Measurements from ENCODE around the gene LDLRAP1. TPM values are rescaled to one million over a fixed set of nuclear protein-coding genes. Genes with fewer than 3 reads are reported as not detected.

Gene LDLRAP1
- total and polyA plus RNA-seq, 5 experiments from 2014 or later, result 361 to 877 (median 387) TPM

DNA sequence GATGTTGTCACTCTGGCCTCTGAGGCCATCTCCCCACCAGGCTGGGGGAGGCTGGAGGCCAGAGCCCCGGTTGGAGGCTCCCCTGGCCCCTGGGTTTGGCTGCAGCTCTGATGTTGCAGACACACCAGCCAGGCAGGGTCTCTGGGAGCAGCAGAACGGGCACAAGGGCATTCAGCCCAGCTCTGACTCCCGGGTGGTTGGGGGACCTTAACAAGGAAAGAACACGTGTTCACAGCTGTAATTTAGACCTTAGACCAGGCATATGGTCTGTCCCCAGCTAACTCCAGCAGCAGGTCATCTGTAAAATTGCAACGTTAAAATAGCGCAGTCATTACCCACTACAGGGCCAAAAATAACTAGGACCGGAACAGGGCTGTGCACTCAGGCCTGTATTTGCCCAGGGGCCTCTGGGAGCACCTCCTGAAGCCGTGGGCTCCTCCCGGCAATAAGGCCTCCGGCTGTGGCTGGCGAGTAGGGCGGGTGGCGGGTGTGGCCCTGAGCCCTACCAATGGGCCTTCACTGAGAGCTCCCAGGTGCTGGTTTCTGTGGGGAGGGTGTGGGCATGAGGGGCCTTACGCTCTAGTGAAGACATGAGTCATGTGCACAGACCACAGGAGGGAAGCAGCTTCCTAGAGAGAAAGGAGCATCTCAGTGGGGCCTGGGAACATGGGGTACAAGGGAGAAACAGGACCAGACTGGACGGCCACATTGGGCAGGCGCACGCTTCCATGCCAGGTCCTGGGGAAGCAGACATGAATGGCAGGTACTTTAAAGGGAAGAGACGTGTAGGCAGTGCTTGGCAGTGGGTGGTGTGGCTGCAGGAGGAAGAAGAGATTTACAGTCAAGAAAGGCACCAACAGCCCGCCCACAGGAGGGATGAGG is 6.1 kb downstream of the LDLRAP1 start:
- H3K27ac Mint-ChIP-seq, result peak overlapping the region; percentile 89 to 99 (median 96)
- ATAC-seq (peak; percentile 91 to 96), DNase-seq (peak in 9 of 10 donors; percentile 61 to 87 (median 70))
- POLR2A ChIA-PET, result interaction anchor here (0.7 to 28.6 kb wide), 9 partner anchors 11 to 302 kb away, joined by 3 to 1000 read pairs (median 4); partner anchors contain the start of gene RSRP1
- H3K36me3 Mint-ChIP-seq, result peaks cover 0 to 11% (median 6%) of the 10 kb centered on the region in 3 donors
- peaks cover 58 to 98% (median 94%) of the 10 kb centered on the region in 4 donors for H3K4me1 Mint-ChIP-seq
- no peaks in the 10 kb centered on the region for H3K9me3 Mint-ChIP-seq
- peak overlapping the region; percentile 73 to 99 (median 86) for H3K4me3 Mint-ChIP-seq
- H3K27me3 Mint-ChIP-seq, result no peaks in the 10 kb centered on the region

DNA sequence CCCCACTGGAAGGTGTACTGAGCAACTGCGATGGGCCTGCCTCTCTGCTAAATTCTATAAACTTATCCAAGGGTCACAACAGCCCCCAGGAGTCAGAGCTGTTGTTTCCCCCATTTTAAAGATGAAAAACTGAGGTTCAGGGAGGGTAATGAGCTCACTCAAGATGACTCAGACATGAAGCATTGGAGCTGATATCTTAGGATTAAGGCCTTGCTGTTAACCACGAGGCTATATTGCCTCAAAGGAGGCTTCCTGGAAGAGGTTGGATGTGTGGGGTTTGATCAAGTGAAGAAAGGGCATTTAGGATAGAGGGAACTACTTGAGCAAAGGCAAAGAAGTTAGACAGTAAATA is 6.7 kb downstream of the LDLRAP1 start:
- POLR2A ChIA-PET, result interaction anchor here (0.7 to 28.6 kb wide), 5 partner anchors 13 to 303 kb away, joined by 3 to 1000 read pairs (median 4); partner anchors contain the start of gene RSRP1
- Mint-ChIP-seq H3K4me1 (peaks cover 58 to 98% (median 94%) of the 10 kb centered on the region in 4 donors), H3K27ac (peak overlapping the region; percentile 89 to 99 (median 96)), H3K9me3 (no peaks in the 10 kb centered on the region), H3K27me3 (no peaks in the 10 kb centered on the region), H3K36me3 (peaks cover 0 to 14% (median 6%) of the 10 kb centered on the region in 3 donors), H3K4me3 (peak overlapping the region; percentile 73 to 99 (median 86))
- DNase-seq (no peak), ATAC-seq (no peak)

DNA sequence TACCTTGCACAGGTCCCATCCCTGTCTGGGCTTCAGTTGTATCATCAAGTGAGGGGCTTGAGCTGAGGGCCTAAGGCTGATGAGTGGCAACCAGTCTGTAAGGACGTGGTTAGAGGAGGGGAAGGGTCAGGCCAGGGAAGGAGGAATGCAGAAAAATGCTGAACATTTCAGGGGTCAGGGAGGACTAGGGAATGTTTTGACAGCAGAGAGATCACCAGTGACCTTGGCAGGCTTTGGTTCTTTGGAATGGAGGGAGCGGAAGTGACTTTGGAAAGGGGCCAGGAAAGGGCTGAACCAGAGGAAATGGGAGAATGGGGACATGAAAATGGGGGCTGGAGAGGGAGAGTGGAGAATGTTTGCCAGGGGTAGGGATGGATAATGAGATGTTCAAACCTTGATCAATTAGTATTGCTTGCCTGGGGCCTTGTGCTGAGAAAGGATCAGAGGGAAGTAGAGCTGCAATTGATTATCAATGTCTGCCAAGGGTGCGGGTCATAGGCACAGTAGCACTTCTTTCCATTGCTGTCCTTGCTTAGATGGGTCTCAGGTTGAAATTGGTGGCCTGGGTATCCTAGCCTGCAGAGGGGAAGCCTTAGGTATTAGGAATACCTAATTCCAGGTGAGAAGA is 7.4 kb downstream of the LDLRAP1 start:
- Mint-ChIP-seq H3K4me1 (peaks cover 55 to 98% (median 94%) of the 10 kb centered on the region in 4 donors), H3K9me3 (no peaks in the 10 kb centered on the region), H3K27ac (peak overlapping the region; percentile 89 to 99 (median 96)), H3K36me3 (peaks cover 0 to 14% (median 9%) of the 10 kb centered on the region in 3 donors), H3K4me3 (peak overlapping the region; percentile 73 to 99 (median 86)), H3K27me3 (no peaks in the 10 kb centered on the region)
- no peak for ATAC-seq
- POLR2A ChIA-PET, result interaction anchor here (0.9 to 28.6 kb wide), 3 partner anchors 5 to 30 kb away, joined by 4 to 1000 read pairs (median 1000); partner anchors contain the start of gene LDLRAP1
- peak in 1 of 10 donors; percentile 42 for DNase-seq

DNA sequence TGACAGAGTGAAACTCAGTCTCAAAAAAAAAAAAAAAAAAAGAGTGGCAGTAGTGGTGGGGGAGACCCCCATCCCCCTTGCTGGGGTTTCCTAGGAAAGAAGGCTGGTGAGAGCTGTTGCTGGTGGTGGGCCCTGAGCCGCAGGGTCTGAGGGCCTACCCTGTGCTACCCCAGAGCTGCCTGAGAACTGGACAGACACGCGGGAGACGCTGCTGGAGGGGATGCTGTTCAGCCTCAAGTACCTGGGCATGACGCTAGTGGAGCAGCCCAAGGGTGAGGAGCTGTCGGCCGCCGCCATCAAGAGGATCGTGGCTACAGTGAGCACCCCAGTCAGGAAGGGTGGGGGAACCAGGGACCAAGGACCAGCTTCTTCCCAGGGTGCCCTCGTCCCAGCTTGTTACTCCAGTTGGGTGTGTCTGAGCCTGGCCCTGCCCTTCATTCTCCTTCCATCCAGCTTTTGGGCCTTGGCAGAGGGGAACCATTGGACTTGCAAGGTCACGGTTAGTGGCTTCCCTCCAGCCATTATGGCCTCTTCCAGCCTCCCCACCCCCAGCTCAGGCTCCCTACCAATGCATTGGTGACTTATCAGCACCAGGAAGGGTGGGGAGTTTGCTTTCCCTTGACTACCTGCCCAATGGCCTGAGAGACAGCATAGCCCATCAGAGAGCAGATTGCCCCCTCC is 10.5 kb downstream of the LDLRAP1 start:
- H3K9me3 Mint-ChIP-seq, result no peaks in the 10 kb centered on the region
- DNase-seq (peak in 1 of 10 donors; percentile 59), ATAC-seq (no peak)
- POLR2A ChIA-PET, result interaction anchor here (0.6 to 28.6 kb wide), 3 partner anchors 8 to 919 kb away, joined by 3 to 1000 read pairs (median 1000); partner anchors contain the start of gene LDLRAP1
- H3K36me3 Mint-ChIP-seq, result peaks cover 0 to 27% (median 12%) of the 10 kb centered on the region in 3 donors
- peak overlapping the region; percentile 89 to 100 (median 95) for H3K27ac Mint-ChIP-seq
- H3K4me1 Mint-ChIP-seq, result peaks cover 57 to 100% (median 99%) of the 10 kb centered on the region in 4 donors
- no peaks in the 10 kb centered on the region for H3K27me3 Mint-ChIP-seq
- peak overlapping the region in 7 of 10 donors; percentile 54 to 99 (median 64) for H3K4me3 Mint-ChIP-seq

DNA sequence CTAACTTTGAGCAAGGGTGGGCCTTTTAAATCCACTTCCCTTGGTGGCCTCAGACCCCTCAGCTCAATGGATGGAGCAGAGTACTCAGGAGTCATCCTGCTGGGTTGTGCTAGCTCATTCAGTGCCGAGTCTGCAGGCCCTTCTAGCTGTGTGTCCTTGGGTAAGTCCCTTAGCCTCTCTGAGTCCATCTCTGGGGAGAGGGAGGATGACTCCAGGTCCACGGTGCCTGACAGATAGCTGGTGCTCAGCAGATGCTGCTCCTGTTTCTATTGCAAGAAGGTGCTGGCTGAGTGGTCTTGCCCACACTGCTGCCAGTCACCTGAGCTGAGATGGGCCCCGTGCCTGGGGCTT is 11.0 kb downstream of the LDLRAP1 start:
- H3K9me3 Mint-ChIP-seq, result no peaks in the 10 kb centered on the region
- H3K36me3 Mint-ChIP-seq, result peaks cover 0 to 33% (median 16%) of the 10 kb centered on the region in 3 donors
- no peaks in the 10 kb centered on the region for H3K27me3 Mint-ChIP-seq
- H3K4me3 Mint-ChIP-seq, result peak overlapping the region in 6 of 10 donors; percentile 48 to 99 (median 65)
- ATAC-seq (no peak), DNase-seq (no peak)
- peaks cover 60 to 100% (median 99%) of the 10 kb centered on the region in 4 donors for H3K4me1 Mint-ChIP-seq
- POLR2A ChIA-PET, result interaction anchor here (24.7 to 28.6 kb wide), 2 partner anchors 9 kb away, joined by 1000 read pairs; partner anchors contain the start of gene LDLRAP1
- peak overlapping the region; percentile 89 to 100 (median 95) for H3K27ac Mint-ChIP-seq

DNA sequence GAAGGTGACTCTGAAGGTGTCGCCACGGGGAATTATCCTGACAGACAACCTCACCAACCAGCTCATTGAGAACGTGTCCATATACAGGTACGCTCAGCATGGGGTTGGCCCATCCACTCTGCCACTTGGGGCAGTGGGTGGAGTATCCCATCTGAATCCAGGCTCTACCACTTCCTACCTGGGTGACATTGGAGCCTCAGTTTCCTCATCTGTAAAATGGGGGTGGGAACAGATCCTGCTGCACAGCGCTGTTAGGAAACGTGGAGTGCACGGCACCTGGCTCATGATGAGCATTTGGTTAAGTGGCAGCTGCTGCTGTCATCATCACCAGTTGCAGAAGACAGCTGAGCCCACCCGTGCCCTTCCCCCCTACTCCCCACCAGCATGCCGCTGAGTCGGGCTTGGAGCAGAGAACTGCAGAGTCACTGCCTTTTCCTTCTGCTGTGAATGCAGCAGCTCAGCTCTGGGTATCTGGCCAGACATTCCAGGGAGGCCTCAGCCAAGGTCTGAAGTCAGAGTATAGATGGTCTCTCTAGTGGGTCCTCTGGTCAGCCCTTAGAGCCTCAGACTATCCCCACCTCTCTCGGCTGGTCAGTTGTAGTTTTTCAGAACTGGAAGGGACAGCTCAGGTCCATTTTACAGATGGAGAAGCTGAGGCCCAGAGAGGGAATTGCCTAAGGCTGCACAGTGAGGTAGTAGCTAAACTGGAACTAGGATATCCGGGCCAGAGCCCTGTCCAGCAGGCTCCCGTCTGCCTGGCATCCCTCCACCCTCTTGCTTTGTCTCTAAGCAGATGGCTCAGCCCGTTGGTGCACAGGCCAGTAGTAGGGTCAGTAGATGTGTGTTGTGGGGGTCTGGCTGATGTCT is 11.7 kb downstream of the LDLRAP1 start:
- Mint-ChIP-seq H3K27me3 (no peaks in the 10 kb centered on the region), H3K4me3 (peak overlapping the region in 8 of 10 donors; percentile 37 to 99 (median 72)), H3K9me3 (no peaks in the 10 kb centered on the region), H3K36me3 (peaks cover 0 to 37% (median 16%) of the 10 kb centered on the region in 3 donors), H3K4me1 (peaks cover 57 to 100% (median 99%) of the 10 kb centered on the region in 4 donors), H3K27ac (peak overlapping the region; percentile 89 to 100 (median 95))
- DNase-seq, result no peak
- ATAC-seq, result no peak
- POLR2A ChIA-PET, result interaction anchor here (1.9 to 28.6 kb wide), 3 partner anchors 8 to 49 kb away, joined by 4 to 1000 read pairs (median 1000); partner anchors contain the start of gene LDLRAP1

DNA sequence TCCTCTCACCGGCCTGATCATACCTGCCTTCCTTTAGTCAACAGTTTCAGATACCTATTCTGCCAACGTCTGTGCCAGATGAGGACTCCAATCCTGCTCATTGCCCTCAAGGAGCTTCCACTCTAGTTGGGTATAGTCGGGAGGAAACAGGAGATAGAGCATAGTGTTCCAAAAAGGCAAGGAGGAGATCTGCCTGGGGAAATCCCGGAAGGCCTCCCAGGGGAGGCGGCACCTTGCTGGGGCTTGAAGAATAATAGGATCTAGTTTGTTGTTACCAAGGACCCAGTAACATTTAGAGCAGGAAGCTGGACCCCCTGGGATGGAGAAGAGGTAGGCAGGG is 12.3 kb downstream of the LDLRAP1 start:
- DNase-seq, result no peak
- POLR2A ChIA-PET, result interaction anchor here (1.4 to 28.6 kb wide), 4 partner anchors 7 to 264 kb away, joined by 4 to 1000 read pairs (median 502); partner anchors contain the start of genes LDLRAP1 and MTFR1L
- Mint-ChIP-seq H3K4me1 (peaks cover 51 to 100% (median 99%) of the 10 kb centered on the region in 4 donors), H3K27ac (peak overlapping the region; percentile 89 to 100 (median 95)), H3K27me3 (no peaks in the 10 kb centered on the region), H3K4me3 (peak overlapping the region; percentile 32 to 99 (median 70)), H3K9me3 (no peaks in the 10 kb centered on the region), H3K36me3 (peaks cover 0 to 37% (median 16%) of the 10 kb centered on the region in 3 donors)
- ATAC-seq, result no peak

DNA sequence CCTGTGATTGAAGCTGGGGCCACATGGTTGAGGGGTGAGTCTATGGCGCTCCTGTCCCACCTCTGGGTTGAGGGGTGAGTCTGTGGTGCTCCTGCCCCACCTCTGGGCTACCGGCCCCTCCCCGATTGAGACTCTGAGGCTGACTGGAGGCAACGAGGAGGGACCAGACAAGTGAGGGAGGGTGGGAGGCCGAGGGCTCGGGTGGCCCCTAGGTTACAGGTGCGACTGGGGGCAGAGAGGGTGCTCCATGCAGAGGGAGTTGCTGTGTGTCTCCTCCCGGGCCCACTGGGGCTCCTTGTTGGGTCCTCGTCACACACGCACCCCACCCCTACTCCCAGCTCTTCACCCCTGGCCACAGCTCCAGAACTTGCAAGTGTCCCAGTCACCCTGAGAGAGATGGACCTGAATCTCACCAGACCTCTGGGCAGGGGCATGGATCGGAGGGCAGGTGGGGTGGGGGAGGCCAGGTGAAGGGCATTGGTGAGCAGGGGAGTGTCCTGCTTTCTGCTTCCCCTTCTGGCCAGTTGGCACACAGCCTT is 12.8 kb downstream of the LDLRAP1 start:
- POLR2A ChIA-PET, result interaction anchor here (1.4 to 28.6 kb wide), 4 partner anchors 7 to 264 kb away, joined by 4 to 1000 read pairs (median 502); partner anchors contain the start of genes LDLRAP1 and MTFR1L
- Mint-ChIP-seq H3K4me3 (peak overlapping the region; percentile 19 to 99 (median 74)), H3K9me3 (no peaks in the 10 kb centered on the region), H3K27ac (peak overlapping the region; percentile 89 to 100 (median 95)), H3K27me3 (no peaks in the 10 kb centered on the region), H3K36me3 (peaks cover 0 to 37% (median 16%) of the 10 kb centered on the region in 3 donors), H3K4me1 (peaks cover 48 to 100% (median 99%) of the 10 kb centered on the region in 4 donors)
- ATAC-seq (peak; percentile 14 to 18), DNase-seq (peak in 1 of 10 donors; percentile 56)

DNA sequence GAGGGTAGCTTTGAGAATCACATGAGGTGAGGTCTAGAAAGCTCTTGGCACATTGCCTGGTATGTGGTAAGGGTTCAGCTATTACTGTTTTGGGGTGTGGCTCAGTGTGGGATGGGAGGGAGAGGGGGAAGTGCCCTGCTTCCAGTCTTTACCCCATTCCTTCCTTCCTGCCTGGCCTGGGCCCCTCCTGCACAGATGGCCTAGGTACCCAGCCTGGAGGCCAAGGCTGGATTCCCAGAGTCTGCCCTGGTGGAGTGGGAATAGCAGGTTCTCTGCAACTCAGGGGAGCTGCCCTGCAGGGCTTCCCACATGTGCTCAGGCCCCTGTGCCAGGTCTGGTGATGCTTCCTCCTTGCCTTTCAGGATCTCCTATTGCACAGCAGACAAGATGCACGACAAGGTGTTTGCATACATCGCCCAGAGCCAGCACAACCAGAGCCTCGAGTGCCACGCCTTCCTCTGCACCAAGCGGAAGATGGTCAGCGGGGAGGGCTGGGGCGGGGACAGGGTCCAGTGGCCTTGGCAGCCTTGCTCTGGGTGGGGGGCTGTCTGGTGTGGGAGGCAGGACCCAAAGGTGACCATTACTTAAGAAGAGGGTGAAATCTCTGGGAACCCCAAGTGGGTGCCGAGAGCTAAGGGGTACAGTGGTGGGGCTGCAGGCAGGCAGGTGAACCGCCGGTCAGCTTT is 13.5 kb downstream of the LDLRAP1 start:
- peak overlapping the region; percentile 93 to 100 (median 99) for H3K27ac Mint-ChIP-seq

DNA sequence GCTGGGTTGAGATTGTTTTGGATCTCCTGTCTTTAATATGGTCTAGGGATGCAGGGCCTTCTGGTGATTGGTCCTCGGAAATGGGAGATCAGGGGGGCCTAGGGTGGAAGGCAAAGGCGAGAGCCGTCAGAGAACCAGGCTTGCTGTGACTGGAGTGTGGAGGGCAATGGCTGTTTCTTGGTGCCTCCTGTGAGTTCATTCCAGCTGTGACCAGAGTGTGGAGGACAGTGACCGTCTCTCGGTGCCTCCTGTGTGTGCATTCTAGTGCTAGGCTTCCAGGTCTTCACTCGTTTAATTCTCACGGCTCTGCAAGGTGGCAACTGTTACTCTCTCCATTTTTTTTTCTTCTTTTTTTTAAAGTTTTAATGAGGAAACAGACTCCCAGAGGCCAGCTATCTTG is 14.1 kb downstream of the LDLRAP1 start:
- peak overlapping the region; percentile 93 to 100 (median 99) for H3K27ac Mint-ChIP-seq
- POLR2A ChIA-PET, result interaction anchor here (1.2 to 28.6 kb wide), 3 partner anchors 5 to 119 kb away, joined by 3 to 1000 read pairs (median 1000); partner anchors contain the start of gene LDLRAP1

More for the DNA sequence above, 13.5 kb downstream of the LDLRAP1 start:
- POLR2A ChIA-PET, result interaction anchor here (1.4 to 28.6 kb wide), 4 partner anchors 6 to 263 kb away, joined by 4 to 1000 read pairs (median 502); partner anchors contain the start of genes LDLRAP1 and MTFR1L
- Mint-ChIP-seq H3K9me3 (no peaks in the 10 kb centered on the region), H3K4me1 (peaks cover 47 to 100% (median 99%) of the 10 kb centered on the region in 4 donors), H3K36me3 (peaks cover 0 to 37% (median 16%) of the 10 kb centered on the region in 3 donors), H3K4me3 (peak overlapping the region; percentile 19 to 99 (median 71)), H3K27me3 (no peaks in the 10 kb centered on the region)
- DNase-seq, result peak in 6 of 10 donors; percentile 44 to 77 (median 64)
- ATAC-seq, result peak; percentile 47 to 58

More for the DNA sequence above, 14.1 kb downstream of the LDLRAP1 start:
- peak overlapping the region in 9 of 10 donors; percentile 48 to 99 (median 70) for H3K4me3 Mint-ChIP-seq
- H3K4me1 Mint-ChIP-seq, result peaks cover 48 to 100% (median 98%) of the 10 kb centered on the region in 4 donors
- ATAC-seq (no peak), DNase-seq (no peak)
- peaks cover under 1 to 38% (median 16%) of the 10 kb centered on the region in 3 donors for H3K36me3 Mint-ChIP-seq
- no peaks in the 10 kb centered on the region for H3K9me3 Mint-ChIP-seq
- no peaks in the 10 kb centered on the region for H3K27me3 Mint-ChIP-seq
